ENCODE results near the gene DUOX2. TPM values are rescaled to one million over a fixed set of nuclear protein-coding genes. Genes with fewer than 3 reads are reported as not detected.
A peak's percentile ranks its signal among the peaks of the same experiment; 100 is the strongest.

The DUOX2 gene
- total RNA-seq, 1 donor from 2014 or later: not detected

DNA sequence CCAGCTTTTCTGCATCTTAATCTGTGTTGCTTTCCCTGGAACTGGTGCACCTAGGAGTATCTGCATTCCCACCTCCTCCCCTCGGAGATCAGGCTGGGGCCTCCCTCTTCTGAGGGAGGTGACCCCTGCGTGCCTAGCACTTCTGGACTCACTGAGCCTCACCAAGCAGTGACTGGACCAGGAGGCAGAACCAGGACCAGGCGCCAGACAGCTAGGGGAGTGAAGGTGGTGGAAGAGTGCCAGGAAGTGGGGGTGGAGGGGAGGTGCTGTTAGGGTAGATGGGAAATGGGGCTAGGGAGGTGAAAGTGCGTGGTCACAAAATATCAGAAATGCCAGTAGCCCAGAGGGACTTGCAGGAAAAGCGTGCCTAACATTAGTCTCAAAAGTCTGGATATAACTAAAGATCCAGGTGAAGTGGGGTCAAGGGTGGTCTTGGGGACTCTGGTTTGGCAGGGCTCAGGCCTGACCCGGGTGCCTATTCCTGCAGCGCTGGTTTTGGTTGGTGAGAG, 1.4 kb upstream of the DUOX2 start:
- Mint-ChIP-seq H3K4me3 (ENCODE audit: unreplicated experiment) (no peak overlapping the region), H3K9me3 (ENCODE audit: unreplicated experiment) (no peaks in the 10 kb centered on the region), H3K27me3 (ENCODE audit: unreplicated experiment) (peaks cover 46% of the 10 kb centered on the region), H3K27ac (ENCODE audit: unreplicated experiment) (no peak overlapping the region), H3K36me3 (ENCODE audit: unreplicated experiment) (no peaks in the 10 kb centered on the region), H3K4me1 (ENCODE audit: unreplicated experiment) (peaks cover 11% of the 10 kb centered on the region)
- TF ChIP-seq, protein P1, sequence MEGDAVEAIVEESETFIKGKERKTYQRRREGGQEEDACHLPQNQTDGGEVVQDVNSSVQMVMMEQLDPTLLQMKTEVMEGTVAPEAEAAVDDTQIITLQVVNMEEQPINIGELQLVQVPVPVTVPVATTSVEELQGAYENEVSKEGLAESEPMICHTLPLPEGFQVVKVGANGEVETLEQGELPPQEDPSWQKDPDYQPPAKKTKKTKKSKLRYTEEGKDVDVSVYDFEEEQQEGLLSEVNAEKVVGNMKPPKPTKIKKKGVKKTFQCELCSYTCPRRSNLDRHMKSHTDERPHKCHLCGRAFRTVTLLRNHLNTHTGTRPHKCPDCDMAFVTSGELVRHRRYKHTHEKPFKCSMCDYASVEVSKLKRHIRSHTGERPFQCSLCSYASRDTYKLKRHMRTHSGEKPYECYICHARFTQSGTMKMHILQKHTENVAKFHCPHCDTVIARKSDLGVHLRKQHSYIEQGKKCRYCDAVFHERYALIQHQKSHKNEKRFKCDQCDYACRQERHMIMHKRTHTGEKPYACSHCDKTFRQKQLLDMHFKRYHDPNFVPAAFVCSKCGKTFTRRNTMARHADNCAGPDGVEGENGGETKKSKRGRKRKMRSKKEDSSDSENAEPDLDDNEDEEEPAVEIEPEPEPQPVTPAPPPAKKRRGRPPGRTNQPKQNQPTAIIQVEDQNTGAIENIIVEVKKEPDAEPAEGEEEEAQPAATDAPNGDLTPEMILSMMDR (IDR thresholded peaks at IDR 0.05): no peak
- no peak for DNase-seq (ENCODE audit: extremely low spot score, unreplicated experiment)

DNA sequence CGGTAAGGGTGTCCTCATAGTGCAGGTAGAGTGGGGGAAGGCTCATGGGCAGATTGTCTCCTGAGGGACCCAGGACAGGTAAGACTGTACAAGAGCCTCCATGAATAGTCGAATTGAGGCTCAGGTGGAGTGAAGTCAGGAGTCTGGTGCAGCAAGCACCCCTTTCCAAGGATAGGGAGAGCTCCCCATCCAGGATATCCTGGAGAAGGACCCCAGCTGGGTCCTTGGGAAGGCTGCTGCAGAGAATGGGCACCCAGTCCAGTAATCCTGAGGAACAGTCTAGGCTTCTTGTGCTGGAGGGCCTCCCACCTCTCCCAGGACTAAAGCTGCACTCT, 746 bp upstream of the DUOX2 start:
- Mint-ChIP-seq H3K4me3 (ENCODE audit: unreplicated experiment) (no peak overlapping the region), H3K36me3 (ENCODE audit: unreplicated experiment) (no peaks in the 10 kb centered on the region), H3K4me1 (ENCODE audit: unreplicated experiment) (peaks cover 11% of the 10 kb centered on the region), H3K27ac (ENCODE audit: unreplicated experiment) (no peak overlapping the region), H3K27me3 (ENCODE audit: unreplicated experiment) (peaks cover 51% of the 10 kb centered on the region), H3K9me3 (ENCODE audit: unreplicated experiment) (no peaks in the 10 kb centered on the region)
- DNase-seq (ENCODE audit: extremely low spot score, unreplicated experiment): no peak
- TF ChIP-seq, protein P1 (IDR thresholded peaks at IDR 0.05): no peak

DNA sequence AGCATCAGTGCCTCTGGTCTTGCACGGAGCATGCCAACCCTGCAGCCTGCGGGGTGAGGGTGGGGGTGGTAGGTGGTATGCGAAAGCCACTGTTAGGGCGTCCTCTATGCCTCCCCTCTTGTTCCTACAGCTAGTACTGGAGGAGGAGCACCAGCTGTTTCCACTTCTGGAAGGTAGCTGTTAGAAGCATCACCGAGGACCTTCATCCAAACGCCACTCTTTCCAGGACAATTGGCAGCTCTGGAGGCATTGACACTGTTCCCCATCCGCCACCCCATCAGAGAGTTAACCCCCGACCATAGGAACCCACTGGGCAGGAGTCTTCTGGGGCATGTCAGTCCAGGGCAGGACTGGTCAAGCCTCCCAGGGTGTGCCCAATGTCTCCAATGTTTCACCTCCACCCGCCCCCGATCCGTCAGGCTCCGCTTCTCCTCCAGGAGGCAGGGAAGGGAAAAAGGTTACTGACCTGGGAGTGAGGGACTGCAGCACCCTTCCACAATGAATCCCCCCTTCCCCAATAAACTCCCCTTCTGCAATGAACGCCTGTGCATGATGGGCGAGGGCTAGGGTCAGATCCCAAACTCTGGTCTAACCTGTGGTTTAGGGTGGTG, 487 bp downstream of the DUOX2 start:
- no peak for DNase-seq (ENCODE audit: extremely low spot score, unreplicated experiment)
- Mint-ChIP-seq H3K4me1 (ENCODE audit: unreplicated experiment) (peaks cover 11% of the 10 kb centered on the region), H3K9me3 (ENCODE audit: unreplicated experiment) (no peaks in the 10 kb centered on the region), H3K27me3 (ENCODE audit: unreplicated experiment) (peaks cover 62% of the 10 kb centered on the region), H3K36me3 (ENCODE audit: unreplicated experiment) (no peaks in the 10 kb centered on the region), H3K27ac (ENCODE audit: unreplicated experiment) (no peak overlapping the region), H3K4me3 (ENCODE audit: unreplicated experiment) (no peak overlapping the region)
- TF ChIP-seq, protein P1 (IDR thresholded peaks at IDR 0.05): no peak

DNA sequence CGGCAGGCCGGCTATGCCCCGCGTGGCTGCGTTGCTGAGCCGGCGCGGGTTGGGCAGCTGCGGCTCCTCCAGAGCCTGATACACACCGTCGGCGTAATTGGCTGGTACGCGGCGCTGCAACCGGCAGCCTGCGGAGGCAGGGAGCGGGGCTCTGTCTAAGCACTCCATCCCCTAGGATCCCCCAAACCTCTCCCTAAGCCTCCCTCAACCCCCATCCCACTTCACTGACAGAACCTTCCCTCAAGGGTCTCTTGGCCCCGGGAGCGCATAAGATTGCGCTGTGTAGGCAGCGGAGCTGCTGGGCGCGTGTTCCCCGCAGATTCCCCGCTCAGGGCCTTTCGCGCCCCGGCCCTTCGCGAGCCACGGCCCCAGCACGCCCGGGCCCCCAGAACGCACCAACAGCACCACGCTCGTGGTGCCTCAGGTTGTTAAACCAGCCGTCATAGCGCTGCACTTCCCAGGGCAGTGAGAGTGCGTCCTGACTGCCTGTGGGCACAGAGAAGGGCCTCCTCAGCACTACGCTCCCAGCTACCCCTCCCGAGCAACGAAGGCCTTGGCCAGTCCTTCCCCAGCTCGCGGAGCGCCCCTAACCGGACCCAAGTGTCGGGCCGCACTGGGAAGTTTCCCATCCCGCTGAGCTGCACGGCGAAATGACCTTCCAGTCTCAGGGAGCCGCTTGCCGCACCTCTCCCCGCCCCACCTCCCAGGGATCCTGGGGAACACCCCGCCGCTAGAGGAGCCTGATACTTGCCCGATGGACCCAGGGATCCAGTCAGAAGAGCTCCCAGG, 1.2 kb downstream of the DUOX2 start:
- DNase-seq (ENCODE audit: extremely low spot score, unreplicated experiment): no peak
- H3K9me3 Mint-ChIP-seq (ENCODE audit: unreplicated experiment): no peaks in the 10 kb centered on the region
- H3K4me1 Mint-ChIP-seq (ENCODE audit: unreplicated experiment): peaks cover 9% of the 10 kb centered on the region
- no peak overlapping the region for H3K27ac Mint-ChIP-seq (ENCODE audit: unreplicated experiment)
- peaks cover 62% of the 10 kb centered on the region for H3K27me3 Mint-ChIP-seq (ENCODE audit: unreplicated experiment)
- TF ChIP-seq, protein P1 (IDR thresholded peaks at IDR 0.05): no peak
- no peaks in the 10 kb centered on the region for H3K36me3 Mint-ChIP-seq (ENCODE audit: unreplicated experiment)
- H3K4me3 Mint-ChIP-seq (ENCODE audit: unreplicated experiment): peak overlapping the region; percentile 38

DNA sequence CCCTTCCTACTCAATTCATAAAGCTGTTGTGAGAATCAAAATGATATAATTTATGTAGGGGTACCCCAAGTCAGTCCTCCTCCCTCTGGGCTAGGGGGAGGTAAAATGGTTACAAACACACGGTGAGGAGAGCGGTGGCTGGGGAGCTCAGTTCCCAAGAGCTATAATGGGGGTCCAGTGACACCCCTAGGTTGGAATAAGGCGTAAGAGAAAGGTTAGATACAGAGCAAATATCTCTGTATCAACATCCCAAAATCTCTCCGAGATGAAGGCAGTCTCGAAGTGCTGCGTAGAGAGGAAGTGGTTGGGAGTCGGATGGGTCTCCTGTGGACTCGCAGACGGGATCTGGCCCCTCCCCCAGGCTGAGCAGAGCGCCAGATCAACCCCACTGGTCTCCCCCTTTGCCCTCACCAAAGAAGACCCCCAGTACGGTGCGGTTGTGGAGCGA, 1.8 kb downstream of the DUOX2 start:
- no peak overlapping the region for H3K27ac Mint-ChIP-seq (ENCODE audit: unreplicated experiment)

More for the DNA sequence above, 1.8 kb downstream of the DUOX2 start:
- Mint-ChIP-seq H3K36me3 (ENCODE audit: unreplicated experiment) (no peaks in the 10 kb centered on the region), H3K4me1 (ENCODE audit: unreplicated experiment) (peaks cover 8% of the 10 kb centered on the region), H3K27me3 (ENCODE audit: unreplicated experiment) (peaks cover 62% of the 10 kb centered on the region), H3K9me3 (ENCODE audit: unreplicated experiment) (no peaks in the 10 kb centered on the region), H3K4me3 (ENCODE audit: unreplicated experiment) (peak overlapping the region; percentile 38)
- DNase-seq (ENCODE audit: extremely low spot score, unreplicated experiment): no peak
- TF ChIP-seq, protein P1 (IDR thresholded peaks at IDR 0.05): no peak

Measured in osteocyte (in vitro differentiated cells).